ENCODE results near the gene MYRF. TPM values are rescaled to one million over a fixed set of nuclear protein-coding genes. Genes with fewer than 3 reads are reported as not detected.
A peak's percentile ranks its signal among the peaks of the same experiment; 100 is the strongest.

The MYRF gene
- total RNA-seq, 4 donors from 2014 or later, result 0.11 to 0.83 (median 0.27) TPM; not detected in 1

DNA sequence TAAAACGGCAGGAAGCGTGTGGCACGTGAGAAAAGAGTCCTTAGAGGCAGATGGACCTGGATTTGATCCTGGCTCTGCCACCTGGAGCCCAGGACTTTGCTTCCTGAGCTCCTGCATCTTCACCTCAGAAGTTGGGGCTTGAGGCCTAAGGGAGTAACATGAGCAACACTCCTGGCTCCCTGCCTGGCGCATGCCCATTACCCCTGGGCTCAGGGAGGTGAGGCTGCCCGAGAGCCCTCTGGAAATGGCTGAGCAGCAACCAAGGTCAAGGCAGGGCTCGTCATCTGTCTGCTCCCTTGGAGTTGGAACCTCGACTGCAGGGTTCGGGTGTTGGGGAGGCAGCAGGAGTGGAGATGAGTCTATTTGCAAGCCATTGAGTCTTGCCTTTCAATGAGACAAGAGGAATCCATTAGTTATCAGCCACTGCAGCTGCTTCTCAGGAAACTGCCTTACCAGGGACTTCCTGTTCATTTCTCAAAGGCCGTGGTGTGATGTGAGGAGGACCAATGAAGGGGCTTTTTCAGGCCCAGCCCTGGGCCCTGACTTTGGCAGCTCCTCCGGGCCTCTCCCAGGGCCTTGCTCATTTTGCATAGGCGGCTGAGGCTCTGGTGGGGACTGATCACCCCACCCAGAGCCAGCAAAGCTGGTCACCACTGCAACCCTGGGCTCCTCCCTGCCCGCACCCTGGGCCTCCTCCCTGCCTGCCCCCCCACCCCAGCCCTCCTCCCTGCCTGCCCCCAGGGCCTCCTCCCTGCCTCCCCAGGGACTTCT lies 82.0 kb downstream of the MYRF start:
- DNase-seq, result no peak
- 63 to 66% methylated on average over 10 to 12 of the region's 12 CpGs for WGBS, 2 donors
- Histone ChIP-seq H3K36me3 (no peaks in the 10 kb centered on the region), H3K27me3 (no peaks in the 10 kb centered on the region), H3K4me3 (replicated peaks in 1 of 3) (no peak overlapping the region), H3K4me1 (peaks cover 1 to 10% of the 10 kb centered on the region in 2 donors), H3K9me3 (no peaks in the 10 kb centered on the region), H3K27ac (peak overlapping the region in 1 of 3 donors; percentile 40)
- intact Hi-C loops (cut with DNase I), result no loop called here
- TF ChIP-seq POLR2A (IDR thresholded peaks at IDR 0.05), result no peak
- TF ChIP-seq, protein P1, sequence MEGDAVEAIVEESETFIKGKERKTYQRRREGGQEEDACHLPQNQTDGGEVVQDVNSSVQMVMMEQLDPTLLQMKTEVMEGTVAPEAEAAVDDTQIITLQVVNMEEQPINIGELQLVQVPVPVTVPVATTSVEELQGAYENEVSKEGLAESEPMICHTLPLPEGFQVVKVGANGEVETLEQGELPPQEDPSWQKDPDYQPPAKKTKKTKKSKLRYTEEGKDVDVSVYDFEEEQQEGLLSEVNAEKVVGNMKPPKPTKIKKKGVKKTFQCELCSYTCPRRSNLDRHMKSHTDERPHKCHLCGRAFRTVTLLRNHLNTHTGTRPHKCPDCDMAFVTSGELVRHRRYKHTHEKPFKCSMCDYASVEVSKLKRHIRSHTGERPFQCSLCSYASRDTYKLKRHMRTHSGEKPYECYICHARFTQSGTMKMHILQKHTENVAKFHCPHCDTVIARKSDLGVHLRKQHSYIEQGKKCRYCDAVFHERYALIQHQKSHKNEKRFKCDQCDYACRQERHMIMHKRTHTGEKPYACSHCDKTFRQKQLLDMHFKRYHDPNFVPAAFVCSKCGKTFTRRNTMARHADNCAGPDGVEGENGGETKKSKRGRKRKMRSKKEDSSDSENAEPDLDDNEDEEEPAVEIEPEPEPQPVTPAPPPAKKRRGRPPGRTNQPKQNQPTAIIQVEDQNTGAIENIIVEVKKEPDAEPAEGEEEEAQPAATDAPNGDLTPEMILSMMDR (IDR thresholded peaks at IDR 0.05), result no peak

DNA sequence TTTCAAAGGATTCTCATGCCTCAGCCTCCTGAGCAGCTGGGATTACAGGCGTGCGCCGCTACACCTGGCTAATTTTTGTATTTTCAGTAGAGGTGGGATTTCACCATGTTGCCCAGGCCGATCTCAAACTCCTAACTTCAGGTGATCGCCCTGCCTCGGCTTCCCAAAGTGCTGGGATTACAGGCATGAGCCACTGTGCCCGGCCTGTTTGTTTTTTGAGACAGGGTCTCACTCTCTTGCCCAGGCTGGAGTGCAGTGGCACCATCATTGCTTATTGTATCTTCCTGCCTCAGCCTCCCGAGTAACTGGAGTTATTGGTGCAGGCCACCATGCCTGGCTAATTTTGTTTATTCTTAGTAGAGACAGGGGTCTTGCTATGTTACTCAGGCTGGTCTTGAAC lies 83.8 kb downstream of the MYRF start:
- intact Hi-C loops (cut with DNase I), result no loop called here
- H3K9me3 ChIP-seq, result no peaks in the 10 kb centered on the region
- no peak for DNase-seq
- WGBS, 2 donors, result 97 to 98% methylated on average over 8 of the region's 8 CpGs
- H3K27me3 ChIP-seq, result no peaks in the 10 kb centered on the region
- H3K36me3 ChIP-seq, result no peaks in the 10 kb centered on the region
- no peak overlapping the region for H3K4me3 ChIP-seq (replicated peaks in 1 of 3)
- H3K27ac ChIP-seq, result no peak overlapping the region
- H3K4me1 ChIP-seq, result peaks cover 0 to 5% of the 10 kb centered on the region in 2 donors
- TF ChIP-seq POLR2A (IDR thresholded peaks at IDR 0.05), result no peak
- TF ChIP-seq, protein P1 (IDR thresholded peaks at IDR 0.05), result no peak

DNA sequence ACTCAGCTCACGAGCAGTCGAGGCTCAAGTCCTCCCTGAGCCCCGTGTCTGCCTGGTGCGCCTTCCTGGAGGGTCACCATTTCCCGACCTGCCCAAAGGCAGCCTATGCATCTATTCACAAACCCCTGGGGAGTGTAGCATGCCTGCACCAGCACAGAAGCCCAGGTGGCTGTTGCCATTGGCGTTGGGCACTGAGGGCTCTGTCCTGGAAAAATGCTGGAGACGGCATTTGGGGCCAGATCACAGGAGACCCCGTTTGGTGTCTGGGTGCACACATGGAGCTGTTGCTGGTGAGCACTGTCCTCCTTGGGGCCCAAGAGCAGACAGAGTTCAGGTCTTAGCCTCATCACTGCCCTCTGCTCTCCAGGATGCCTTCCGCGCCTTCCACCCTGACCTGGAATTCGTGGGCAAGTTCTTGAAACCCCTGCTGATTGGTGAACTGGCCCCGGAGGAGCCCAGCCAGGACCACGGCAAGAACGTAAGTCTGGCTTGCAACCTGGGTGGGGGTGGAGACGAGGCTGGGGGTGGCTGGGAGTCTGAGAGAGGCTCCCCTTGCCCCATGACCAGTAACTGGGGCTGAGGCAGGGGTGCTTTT lies 85.1 kb downstream of the MYRF start:
- H3K27me3 ChIP-seq, result no peaks in the 10 kb centered on the region
- peaks cover 0 to 5% of the 10 kb centered on the region in 2 donors for H3K4me1 ChIP-seq
- no peak overlapping the region for H3K27ac ChIP-seq
- DNase-seq, result no peak
- intact Hi-C loops (cut with DNase I), result no loop called here
- no peaks in the 10 kb centered on the region for H3K9me3 ChIP-seq
- WGBS, 2 donors, result 94 to 97% methylated on average over 12 to 15 of the region's 15 CpGs
- no peak overlapping the region for H3K4me3 ChIP-seq (replicated peaks in 1 of 3)
- H3K36me3 ChIP-seq, result no peaks in the 10 kb centered on the region
- TF ChIP-seq, protein P1 (IDR thresholded peaks at IDR 0.05), result no peak
- TF ChIP-seq POLR2A (IDR thresholded peaks at IDR 0.05), result no peak

MicroRNAs within 50 kb of the gene (microRNA counts, 767-probe panel; counts per million panel counts)
- microRNA hsa-miR-1908 (0 counts per million in 2 donors), microRNA hsa-miR-611 (0 counts per million in 2 donors)

Other genes with a start within 250 kb of the MYRF start
- gene LRRC10B, start 243.9 kb upstream of the MYRF start, total RNA-seq, result 1 to 10 TPM in 1 of 4 donors, under 1 TPM in 3; 0.22 to 3.0 (median 0.66) TPM
- 10 to 100 TPM in 2 of 4 donors, 1 to 10 TPM in 2; 5.2 to 12.6 (median 8.8) TPM for gene SYT7, start 171.6 kb upstream of the MYRF start, total RNA-seq
- 1 to 10 TPM; 1.7 to 2.8 (median 1.9) TPM for gene DAGLA, start 72.2 kb upstream of the MYRF start, total RNA-seq
- gene TMEM258, start 40.0 kb downstream of the MYRF start, total RNA-seq, result 10 to 100 TPM; 28.0 to 57.9 (median 48.1) TPM
- gene FEN1, start 40.3 kb downstream of the MYRF start, total RNA-seq, result 1 to 10 TPM; 4.1 to 6.3 (median 5.2) TPM
- 10 to 100 TPM in 3 of 4 donors, 1 to 10 TPM in 1; 6.8 to 17.3 (median 13.9) TPM for gene FADS1, start 64.4 kb downstream of the MYRF start, total RNA-seq
- gene FADS2, start 75.7 kb downstream of the MYRF start, total RNA-seq, result 1 to 10 TPM; 2.8 to 9.3 (median 7.0) TPM
- 10 to 100 TPM; 25.2 to 37.6 (median 31.2) TPM for gene FADS3, start 138.9 kb downstream of the MYRF start, total RNA-seq
- gene RAB3IL1, start 164.9 kb downstream of the MYRF start, total RNA-seq, result 10 to 100 TPM in 3 of 4 donors, 1 to 10 TPM in 1; 6.5 to 27.7 (median 15.2) TPM
- gene BEST1, start 197.7 kb downstream of the MYRF start, total RNA-seq, result 1 to 10 TPM in 3 of 4 donors, under 1 TPM in 1; 0.67 to 3.3 (median 1.9) TPM
- 1,000 to 10,000 TPM; 2,377 to 4,120 (median 2,918) TPM for gene FTH1, start 215.0 kb downstream of the MYRF start, total RNA-seq

All from thyroid gland (tissue), 4 donors.